NCI-H2107 treated with DMSO at 0.1 percent for 48 hours (cell line): ENCODE measurements around the gene SIX6.

ENCODE experiments used
- DNase-seq: peaks from one replicate; lab custom pipeline; 2025; ENCODE audit not compliant: unreplicated experiment; lab: John Stamatoyannopoulos, UW

Gene SIX6

GRCh38 chr14:60512973-60513571 lies 4.1 kb downstream of the SIX6 start:
- no peak for DNase-seq

GRCh38 chr14:60514378-60514740 lies 5.4 kb downstream of the SIX6 start:
- peak; percentile 81 for DNase-seq

GRCh38 chr14:60514741-60515491 lies 6.0 kb downstream of the SIX6 start:
- DNase-seq: peak; percentile 70

GRCh38 chr14:60515511-60516289 lies 6.8 kb downstream of the SIX6 start:
- no peak for DNase-seq

GRCh38 chr14:60532442-60532841 lies 23.5 kb downstream of the SIX6 start:
- no peak for DNase-seq

- no peak for DNase-seq
Measured at GRCh38 chr14:60537663-60538062, 28.7 kb downstream of the SIX6 start.

- no peak for DNase-seq
Measured at GRCh38 chr14:60544659-60545058, 35.7 kb downstream of the SIX6 start.

GRCh38 chr14:60553808-60554207 lies 44.9 kb downstream of the SIX6 start:
- DNase-seq: no peak

GRCh38 chr14:60561845-60562746 lies 53.1 kb downstream of the SIX6 start:
- DNase-seq: peak; percentile 97
